Astrocyte (in vitro differentiated cells and primary cell): ENCODE results near the gene CTDSPL.

Experiments
- CTCF ChIP-seq: IDR thresholded peaks from 2 replicates; pipeline ENCODE4 v1.5.1; 2011; ENCODE audit warnings: low read depth, mild to moderate bottlenecking, inconsistent platforms, low read length, moderate library complexity; ENCODE audit not compliant: insufficient read depth
- EZH2 ChIP-seq: IDR thresholded peaks from 2 replicates; pipeline ENCODE4 v1.6.1; 2012; ENCODE audit warnings: mild to moderate bottlenecking, low read length, inconsistent platforms; ENCODE audit not compliant: insufficient read depth

- TF ChIP-seq CTCF (peak; percentile 79), EZH2 (no peak)
Measured at GRCh38 chr3:37855363-37855970, 6.2 kb upstream of the CTDSPL start.
